A549 (cell line): ENCODE data around the gene STXBP6. TPM values are rescaled to one million over a fixed set of nuclear protein-coding genes. Genes with fewer than 3 reads are reported as not detected.

ENCODE experiments used
- ATAC-seq, 2 experiments: fragments of 200-7000 bp in 1 of 2; fragments of >200 bp in 1 of 2; cut with Nextera tagmentation in 1 of 2; cut with Tn5 transposase in 1 of 2; 3 replicates each; pipeline versions ENCODE4 v1.8.0 to v1.9.1; 2018 to 2020; ENCODE audit warnings: mild to moderate bottlenecking in 1 of 2, moderate library complexity in 1 of 2
- CTCF ChIA-PET: fragments of 300-600 bp; sonication (Branson Sonifier 250); formaldehyde crosslinking; extraction: SDS; loops from one replicate; lab custom pipeline; 2021; ENCODE audit warnings: antibody characterized with exemption, inconsistent platforms; lab: Yijun Ruan, JAX
- POLR2A ChIA-PET: fragments of 350-600 bp; formaldehyde crosslinking; extraction: SDS; loops from one replicate; lab custom pipeline; 2021; ENCODE audit warnings: antibody characterized with exemption, inconsistent platforms; lab: Yijun Ruan, JAX
- DNase-seq, 2 experiments: peaks; one replicate each; pipeline versions ENCODE4 v3.0.0 to v3.0.0-alpha.2; 2011 to 2016; ENCODE audit warnings: low read depth in 1 of 2, low spot score in 1 of 2
- FAIRE-seq: peaks from 2 replicates; lab custom pipeline; 2011; peaks lifted over from hg19 to GRCh38; lab: Jason Lieb, UNC
- H3K27ac ChIP-seq, 2 experiments: fragments of >200 bp; sonication (Bioruptor Twin); formaldehyde crosslinking; 3 replicates each; pipeline ENCODE4 v1.5.1; 2016 to 2017
- H3K4me1 ChIP-seq: fragments of >200 bp; sonication (Bioruptor Twin); formaldehyde crosslinking; 3 replicates; pipeline ENCODE4 v1.6.1; 2016
- H3K4me2 ChIP-seq: fragments of >200 bp; sonication (Bioruptor Twin); formaldehyde crosslinking; 3 replicates; pipeline ENCODE4 v1.6.1; 2016
- H3K4me3 ChIP-seq: fragments of >200 bp; sonication (Bioruptor Twin); formaldehyde crosslinking; 3 replicates; pipeline ENCODE4 v1.5.1; 2016
- H3K9me3 ChIP-seq: fragments of >200 bp; sonication (Bioruptor Twin); formaldehyde crosslinking; 3 replicates; pipeline ENCODE4 v1.6.1; 2016
- CBX2 ChIP-seq: fragments of 200-600 bp; sonication (generic); IDR thresholded peaks from 2 replicates; pipeline ENCODE4 v1.6.1; 2016; ENCODE audit warnings: low read depth, mild to moderate bottlenecking, borderline replicate concordance
- CHD2 ChIP-seq: fragments of 150-350 bp; IDR thresholded peaks from 2 replicates; pipeline ENCODE4 v1.6.1; 2014; ENCODE audit warnings: low read length; ENCODE audit not compliant: partially characterized antibody
- EHMT2 ChIP-seq: fragments of 200-600 bp; sonication (generic); IDR thresholded peaks from 2 replicates; pipeline ENCODE4 v1.6.1; 2016; ENCODE audit warnings: antibody characterized with exemption, low read depth, mild to moderate bottlenecking, moderate library complexity
- ESRRA ChIP-seq: fragments of 150-350 bp; IDR thresholded peaks from 2 replicates; pipeline ENCODE4 v1.6.1; 2014; ENCODE audit warnings: mild to moderate bottlenecking, low read length, borderline replicate concordance
- HOXA7 ChIP-seq: fragments of 250-450 bp; sonication (Bioruptor Pico); IDR thresholded peaks from 2 replicates; pipeline ENCODE4 v1.5.0; 2020; ENCODE audit warnings: mild to moderate bottlenecking, moderate library complexity
- HOXB5 ChIP-seq: fragments of 250-450 bp; sonication (Bioruptor Pico); IDR thresholded peaks from 2 replicates; pipeline ENCODE4 v1.5.0; 2020; ENCODE audit warnings: mild to moderate bottlenecking, moderate library complexity
- JUNB ChIP-seq: fragments of >200 bp; sonication (Bioruptor Twin); formaldehyde crosslinking; IDR thresholded peaks from 2 replicates; pipeline ENCODE4 v1.6.1; 2016
- PHF8 ChIP-seq: fragments of 200-600 bp; sonication (generic); IDR thresholded peaks from 2 replicates; pipeline ENCODE4 v1.6.1; 2016; ENCODE audit warnings: low read depth, mild to moderate bottlenecking, antibody characterized with exemption, moderate library complexity, borderline replicate concordance
- POLR2A ChIP-seq: IDR thresholded peaks from 2 replicates; pipeline ENCODE4 v1.6.1; 2012; ENCODE audit warnings: mild to moderate bottlenecking, low read length
- POLR2AphosphoS2 ChIP-seq: conservative IDR thresholded peaks from 2 replicates; pipeline ENCODE4 v1.6.1; 2012; ENCODE audit warnings: low read length, improper control_type of control experiment, inconsistent platforms
- RAD21 ChIP-seq, 2 experiments: fragments of >200 bp in 1 of 2; sonication (Bioruptor Twin) in 1 of 2; formaldehyde crosslinking in 1 of 2; IDR thresholded peaks in 1 of 2; conservative IDR thresholded peaks in 1 of 2; 2 replicates in 1 of 2; 3 replicates in 1 of 2; pipeline ENCODE4 v1.6.1; 2012 to 2018; ENCODE audit warnings: inconsistent platforms in 1 of 2
- RARB ChIP-seq: fragments of 250-450 bp; sonication (Bioruptor Pico); IDR thresholded peaks from 2 replicates; pipeline ENCODE4 v1.8.0; 2021; ENCODE audit warnings: mild to moderate bottlenecking, moderate library complexity
- RCOR1 ChIP-seq: fragments of 150-350 bp; IDR thresholded peaks from 2 replicates; pipeline ENCODE4 v1.6.1; 2014; ENCODE audit warnings: antibody characterized with exemption, low read length, low read depth
- SREBF2 ChIP-seq: fragments of 450-650 bp; IDR thresholded peaks from 2 replicates; pipeline ENCODE4 v1.6.1; 2014; ENCODE audit warnings: mild to moderate bottlenecking, moderate library complexity
- TP53 ChIP-seq: fragments of 250-450 bp; sonication (Bioruptor Pico); IDR thresholded peaks from 2 replicates; pipeline ENCODE4 v1.5.0; 2021; ENCODE audit warnings: mild to moderate bottlenecking, moderate library complexity
- ZC3H11A ChIP-seq: fragments of 450-650 bp; IDR thresholded peaks from 2 replicates; pipeline ENCODE4 v1.6.1; 2014; ENCODE audit warnings: antibody characterized with exemption, mild to moderate bottlenecking
- ZSCAN20 ChIP-seq: fragments of 250-450 bp; sonication (Bioruptor Pico); IDR thresholded peaks from 2 replicates; pipeline ENCODE4 v1.8.0; 2022; ENCODE audit warnings: mild to moderate bottlenecking, moderate library complexity
- WGBS: methylation state at CpG from one replicate; pipeline ENCODE4 v1.1.6; 2017; ENCODE audit errors: missing lambda C conversion rate; 5-methylcytosine and 5-hydroxymethylcytosine counted together
- polyA plus RNA-seq, 4 experiments: library from polyadenylated mRNA; depleted of rRNA in 3 of 4; stranded (reverse); fragments of >200 nt; fragmentation: RNase III in 1 of 4; extraction: RNeasy Plus Mini Kit Qiagen cat#74134 plus additional on column Dnase treatment in 1 of 4; gene quantifications; 2 replicates in 3 of 4; 3 replicates in 1 of 4; pipeline ENCODE4 v1.2.3, GENCODE V29; 2011 to 2017
- TF ChIP-seq, protein P1 (sequence below): fragments of >200 bp; sonication (Bioruptor Twin); formaldehyde crosslinking; IDR thresholded peaks from 3 replicates; pipeline ENCODE4 v1.5.1; 2016
- TF ChIP-seq, protein P2 (sequence below): fragments of >200 bp; sonication (Bioruptor Twin); formaldehyde crosslinking; IDR thresholded peaks from 2 replicates; pipeline ENCODE4 v1.6.1; 2016
- TF ChIP-seq, protein P3 (sequence below): fragments of >200 bp; sonication (Bioruptor Twin); formaldehyde crosslinking; IDR thresholded peaks from 3 replicates; pipeline ENCODE4 v1.6.1; 2016
- TF ChIP-seq, protein P4 (sequence below): IDR thresholded peaks from 2 replicates; pipeline ENCODE4 v1.6.1; 2012; ENCODE audit warnings: low read depth, borderline replicate concordance
- TF ChIP-seq, protein P5 (sequence below): fragments of 200-600 bp; sonication (generic); IDR thresholded peaks from 2 replicates; pipeline ENCODE4 v1.6.1; 2016; ENCODE audit warnings: antibody characterized with exemption, mild to moderate bottlenecking, moderate library complexity
- TF ChIP-seq, protein P6 (sequence below): IDR thresholded peaks from 2 replicates; pipeline ENCODE4 v1.6.1; 2012
- TF ChIP-seq, protein P7 (sequence below): fragments of 450-650 bp; IDR thresholded peaks from 2 replicates; pipeline ENCODE4 v1.6.1; 2014; ENCODE audit warnings: antibody characterized with exemption

The STXBP6 gene
- polyA plus RNA-seq, 2 of the 4 experiments (the other 2 are of a cell fraction): 1.7 to 6.3 TPM

DNA sequence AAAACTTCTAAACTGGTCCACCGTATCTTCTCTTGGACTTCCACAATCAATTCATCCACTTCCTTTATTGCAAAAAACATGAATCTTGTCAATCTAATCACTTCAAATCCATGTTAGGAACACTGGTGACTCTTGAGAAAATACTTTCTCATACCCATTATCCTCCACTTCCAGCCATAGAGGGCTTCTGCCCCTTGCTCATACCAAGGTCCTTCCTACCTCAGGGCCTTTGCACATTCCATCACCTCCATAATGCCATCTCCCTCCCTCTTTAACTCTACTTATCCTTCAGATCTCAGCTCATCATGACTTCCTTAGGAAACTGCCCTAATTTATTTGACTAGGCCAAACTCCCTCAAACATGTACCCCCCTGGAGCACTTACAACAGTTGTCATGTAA, 16.6 kb downstream of the STXBP6 start (continued):
- TF ChIP-seq, protein P1, sequence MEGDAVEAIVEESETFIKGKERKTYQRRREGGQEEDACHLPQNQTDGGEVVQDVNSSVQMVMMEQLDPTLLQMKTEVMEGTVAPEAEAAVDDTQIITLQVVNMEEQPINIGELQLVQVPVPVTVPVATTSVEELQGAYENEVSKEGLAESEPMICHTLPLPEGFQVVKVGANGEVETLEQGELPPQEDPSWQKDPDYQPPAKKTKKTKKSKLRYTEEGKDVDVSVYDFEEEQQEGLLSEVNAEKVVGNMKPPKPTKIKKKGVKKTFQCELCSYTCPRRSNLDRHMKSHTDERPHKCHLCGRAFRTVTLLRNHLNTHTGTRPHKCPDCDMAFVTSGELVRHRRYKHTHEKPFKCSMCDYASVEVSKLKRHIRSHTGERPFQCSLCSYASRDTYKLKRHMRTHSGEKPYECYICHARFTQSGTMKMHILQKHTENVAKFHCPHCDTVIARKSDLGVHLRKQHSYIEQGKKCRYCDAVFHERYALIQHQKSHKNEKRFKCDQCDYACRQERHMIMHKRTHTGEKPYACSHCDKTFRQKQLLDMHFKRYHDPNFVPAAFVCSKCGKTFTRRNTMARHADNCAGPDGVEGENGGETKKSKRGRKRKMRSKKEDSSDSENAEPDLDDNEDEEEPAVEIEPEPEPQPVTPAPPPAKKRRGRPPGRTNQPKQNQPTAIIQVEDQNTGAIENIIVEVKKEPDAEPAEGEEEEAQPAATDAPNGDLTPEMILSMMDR: no peak

DNA sequence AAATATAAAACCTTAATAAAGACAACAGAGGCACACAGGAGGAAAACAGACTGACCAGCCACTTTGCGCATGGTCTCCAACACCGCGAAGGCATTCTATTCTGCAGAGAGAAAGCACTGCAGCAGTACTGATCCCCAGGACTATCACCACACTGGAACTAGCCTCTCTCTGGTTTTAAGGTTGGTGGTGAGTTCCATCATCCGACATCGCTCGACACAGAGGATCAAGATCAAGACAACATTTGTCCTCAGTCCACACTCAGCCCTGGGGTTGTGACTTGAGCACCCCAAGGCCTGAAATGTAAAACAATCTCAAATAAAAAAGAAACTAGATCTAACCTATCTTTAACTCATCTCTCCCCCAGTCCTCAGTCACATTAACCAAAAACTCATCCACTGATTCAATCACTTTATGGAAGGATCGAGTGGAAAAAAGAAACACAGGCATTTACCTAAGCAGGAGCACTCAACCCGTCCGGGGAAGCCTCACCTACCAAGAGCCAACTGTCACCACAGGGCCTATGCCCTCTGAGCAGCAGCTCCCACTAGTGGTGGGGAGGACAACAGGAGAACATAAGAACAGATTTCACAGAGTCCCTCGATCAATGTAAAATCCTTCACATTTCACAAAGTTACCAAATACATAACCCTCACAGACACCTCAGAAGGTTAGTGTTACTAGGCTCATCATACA, 17.7 kb downstream of the STXBP6 start:
- 70% methylated on average over 10 of the region's 10 CpGs for WGBS
- Histone ChIP-seq H3K4me3 (peak overlapping the region; percentile 19; the same call in 1 of the 3 replicates), H3K27ac (no peak overlapping the region), H3K9me3 (no peaks in the 10 kb centered on the region), H3K4me2 (0 out of 3 replicates have a peak overlapping the region, but pooled peaks have one; percentile 14), H3K4me1 (no peaks in the 10 kb centered on the region)
- ChIA-PET POLR2A (no interaction called here), CTCF (no interaction called here)
- FAIRE-seq (no peak), ATAC-seq (peak; percentile 54 to 72; a peak in 4 of 6 replicates), DNase-seq (peak in 1 of 2 experiments; percentile 64)
- TF ChIP-seq ZSCAN20 (CRISPR knock-in tag) (no peak), POLR2AphosphoS2 (no peak), RAD21 (conservative IDR thresholded peaks at IDR 0.05 in 1 of 2, IDR thresholded peaks at IDR 0.05 in 1 of 2) (peak in 1 of 2 experiments; percentile 33; a peak in 2 of 5 replicates), SREBF2 (no peak)

DNA sequence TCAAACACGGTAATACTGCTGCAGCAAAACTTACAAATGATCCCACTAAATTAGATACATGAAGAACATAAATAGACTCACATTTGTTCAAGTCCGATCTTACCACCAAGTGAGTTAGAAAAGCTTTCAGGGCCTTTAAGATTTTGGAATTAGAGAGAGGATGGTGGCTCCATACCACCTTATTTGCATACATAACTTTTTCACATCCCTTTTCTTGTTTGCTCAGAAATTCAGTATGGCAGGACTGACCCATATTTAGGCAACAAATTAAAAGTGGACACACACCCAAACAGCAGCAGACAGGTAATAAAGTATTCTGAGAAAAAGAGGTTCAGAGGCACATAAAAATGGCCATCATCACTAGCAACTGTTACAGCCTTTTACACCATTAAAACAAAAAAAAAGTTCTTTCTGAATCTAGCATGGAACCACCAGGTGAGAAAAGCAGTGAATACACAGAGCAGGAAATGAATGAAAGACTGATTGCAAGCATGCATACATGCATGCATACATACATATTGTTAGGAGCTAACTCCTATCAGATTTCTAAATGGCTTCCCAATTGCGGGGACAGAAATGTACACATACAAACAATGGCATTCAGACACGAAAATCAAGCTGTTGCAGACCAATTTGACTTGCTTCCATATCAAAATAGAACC, 23.3 kb downstream of the STXBP6 start:
- Histone ChIP-seq H3K27ac (no peak overlapping the region), H3K4me1 (no peaks in the 10 kb centered on the region), H3K9me3 (no peaks in the 10 kb centered on the region), H3K4me2 (no peak overlapping the region), H3K4me3 (no peak overlapping the region)
- POLR2A ChIA-PET: no interaction called here
- DNase-seq: no peak
- FAIRE-seq: no peak
- ATAC-seq: no peak
- CTCF ChIA-PET: no interaction called here
- WGBS: 49% methylated on average over 4 of the region's 4 CpGs
- TF ChIP-seq, protein P2, sequence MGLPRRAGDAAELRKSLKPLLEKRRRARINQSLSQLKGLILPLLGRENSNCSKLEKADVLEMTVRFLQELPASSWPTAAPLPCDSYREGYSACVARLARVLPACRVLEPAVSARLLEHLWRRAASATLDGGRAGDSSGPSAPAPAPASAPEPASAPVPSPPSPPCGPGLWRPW: no peak
- no peak for TF ChIP-seq ESRRA
- TF ChIP-seq, protein P3, sequence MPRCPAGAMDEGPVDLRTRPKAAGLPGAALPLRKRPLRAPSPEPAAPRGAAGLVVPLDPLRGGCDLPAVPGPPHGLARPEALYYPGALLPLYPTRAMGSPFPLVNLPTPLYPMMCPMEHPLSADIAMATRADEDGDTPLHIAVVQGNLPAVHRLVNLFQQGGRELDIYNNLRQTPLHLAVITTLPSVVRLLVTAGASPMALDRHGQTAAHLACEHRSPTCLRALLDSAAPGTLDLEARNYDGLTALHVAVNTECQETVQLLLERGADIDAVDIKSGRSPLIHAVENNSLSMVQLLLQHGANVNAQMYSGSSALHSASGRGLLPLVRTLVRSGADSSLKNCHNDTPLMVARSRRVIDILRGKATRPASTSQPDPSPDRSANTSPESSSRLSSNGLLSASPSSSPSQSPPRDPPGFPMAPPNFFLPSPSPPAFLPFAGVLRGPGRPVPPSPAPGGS: no peak
- no peak for TF ChIP-seq HOXB5
- TF ChIP-seq TP53: no peak
- no peak for TF ChIP-seq EHMT2
- no peak for TF ChIP-seq RARB (CRISPR knock-in tag)
- TF ChIP-seq HOXA7: no peak
- TF ChIP-seq, protein P4, sequence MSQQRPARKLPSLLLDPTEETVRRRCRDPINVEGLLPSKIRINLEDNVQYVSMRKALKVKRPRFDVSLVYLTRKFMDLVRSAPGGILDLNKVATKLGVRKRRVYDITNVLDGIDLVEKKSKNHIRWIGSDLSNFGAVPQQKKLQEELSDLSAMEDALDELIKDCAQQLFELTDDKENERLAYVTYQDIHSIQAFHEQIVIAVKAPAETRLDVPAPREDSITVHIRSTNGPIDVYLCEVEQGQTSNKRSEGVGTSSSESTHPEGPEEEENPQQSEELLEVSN: no peak
- TF ChIP-seq, protein P5, sequence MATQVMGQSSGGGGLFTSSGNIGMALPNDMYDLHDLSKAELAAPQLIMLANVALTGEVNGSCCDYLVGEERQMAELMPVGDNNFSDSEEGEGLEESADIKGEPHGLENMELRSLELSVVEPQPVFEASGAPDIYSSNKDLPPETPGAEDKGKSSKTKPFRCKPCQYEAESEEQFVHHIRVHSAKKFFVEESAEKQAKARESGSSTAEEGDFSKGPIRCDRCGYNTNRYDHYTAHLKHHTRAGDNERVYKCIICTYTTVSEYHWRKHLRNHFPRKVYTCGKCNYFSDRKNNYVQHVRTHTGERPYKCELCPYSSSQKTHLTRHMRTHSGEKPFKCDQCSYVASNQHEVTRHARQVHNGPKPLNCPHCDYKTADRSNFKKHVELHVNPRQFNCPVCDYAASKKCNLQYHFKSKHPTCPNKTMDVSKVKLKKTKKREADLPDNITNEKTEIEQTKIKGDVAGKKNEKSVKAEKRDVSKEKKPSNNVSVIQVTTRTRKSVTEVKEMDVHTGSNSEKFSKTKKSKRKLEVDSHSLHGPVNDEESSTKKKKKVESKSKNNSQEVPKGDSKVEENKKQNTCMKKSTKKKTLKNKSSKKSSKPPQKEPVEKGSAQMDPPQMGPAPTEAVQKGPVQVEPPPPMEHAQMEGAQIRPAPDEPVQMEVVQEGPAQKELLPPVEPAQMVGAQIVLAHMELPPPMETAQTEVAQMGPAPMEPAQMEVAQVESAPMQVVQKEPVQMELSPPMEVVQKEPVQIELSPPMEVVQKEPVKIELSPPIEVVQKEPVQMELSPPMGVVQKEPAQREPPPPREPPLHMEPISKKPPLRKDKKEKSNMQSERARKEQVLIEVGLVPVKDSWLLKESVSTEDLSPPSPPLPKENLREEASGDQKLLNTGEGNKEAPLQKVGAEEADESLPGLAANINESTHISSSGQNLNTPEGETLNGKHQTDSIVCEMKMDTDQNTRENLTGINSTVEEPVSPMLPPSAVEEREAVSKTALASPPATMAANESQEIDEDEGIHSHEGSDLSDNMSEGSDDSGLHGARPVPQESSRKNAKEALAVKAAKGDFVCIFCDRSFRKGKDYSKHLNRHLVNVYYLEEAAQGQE: no peak
- TF ChIP-seq ZC3H11A: no peak
- no peak for TF ChIP-seq JUNB
- TF ChIP-seq RCOR1: no peak
- TF ChIP-seq, protein P6, sequence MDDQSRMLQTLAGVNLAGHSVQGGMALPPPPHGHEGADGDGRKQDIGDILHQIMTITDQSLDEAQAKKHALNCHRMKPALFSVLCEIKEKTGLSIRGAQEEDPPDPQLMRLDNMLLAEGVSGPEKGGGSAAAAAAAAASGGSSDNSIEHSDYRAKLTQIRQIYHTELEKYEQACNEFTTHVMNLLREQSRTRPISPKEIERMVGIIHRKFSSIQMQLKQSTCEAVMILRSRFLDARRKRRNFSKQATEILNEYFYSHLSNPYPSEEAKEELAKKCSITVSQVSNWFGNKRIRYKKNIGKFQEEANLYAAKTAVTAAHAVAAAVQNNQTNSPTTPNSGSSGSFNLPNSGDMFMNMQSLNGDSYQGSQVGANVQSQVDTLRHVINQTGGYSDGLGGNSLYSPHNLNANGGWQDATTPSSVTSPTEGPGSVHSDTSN: no peak
- no peak for TF ChIP-seq POLR2A
- TF ChIP-seq, protein P7, sequence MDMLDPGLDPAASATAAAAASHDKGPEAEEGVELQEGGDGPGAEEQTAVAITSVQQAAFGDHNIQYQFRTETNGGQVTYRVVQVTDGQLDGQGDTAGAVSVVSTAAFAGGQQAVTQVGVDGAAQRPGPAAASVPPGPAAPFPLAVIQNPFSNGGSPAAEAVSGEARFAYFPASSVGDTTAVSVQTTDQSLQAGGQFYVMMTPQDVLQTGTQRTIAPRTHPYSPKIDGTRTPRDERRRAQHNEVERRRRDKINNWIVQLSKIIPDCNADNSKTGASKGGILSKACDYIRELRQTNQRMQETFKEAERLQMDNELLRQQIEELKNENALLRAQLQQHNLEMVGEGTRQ: no peak
- no peak for TF ChIP-seq PHF8
- no peak for TF ChIP-seq CHD2
- TF ChIP-seq CBX2: no peak
